ENCODE results near the gene PPM1H.
"Not testable (repeated sequence)": the region's sequence is repeated elsewhere in the genome, so short reads cannot be mapped to it uniquely, and the experiment has no call there.

The PPM1H gene

GRCh38 chr12:62679608-62680007, 255.3 kb downstream of the PPM1H start:
- H3K36me3 ChIP-seq (ENCODE audit: insufficient read depth, low read length): no peaks in the 10 kb centered on the region
- no peak overlapping the region for H3K27ac ChIP-seq (ENCODE audit: low read depth, low read length)
- no peaks in the 10 kb centered on the region for H3K27me3 ChIP-seq (ENCODE audit: control insufficient read depth in 1 of 2, insufficient read depth in 2 of 2, low read length in 2 of 2)
- peaks cover 13% of the 10 kb centered on the region for H3K4me1 ChIP-seq (ENCODE audit: insufficient read depth, low read length)
- no peaks in the 10 kb centered on the region for H3K9me3 ChIP-seq (ENCODE audit: low read length)
- no peak overlapping the region for H3K4me3 ChIP-seq (ENCODE audit: low read depth in 1 of 2, low read length in 2 of 2)
- no peak overlapping the region for H3K9ac ChIP-seq (ENCODE audit: low read length)

- Histone ChIP-seq H3K9me3 (ENCODE audit: low read length) (no peaks in the 10 kb centered on the region), H3K9ac (ENCODE audit: low read length) (no peak overlapping the region), H3K4me1 (ENCODE audit: insufficient read depth, low read length) (no peaks in the 10 kb centered on the region), H3K4me3 (ENCODE audit: low read depth in 1 of 2, low read length in 2 of 2) (no peak overlapping the region), H3K27me3 (ENCODE audit: control insufficient read depth in 1 of 2, insufficient read depth in 2 of 2, low read length in 2 of 2) (no peaks in the 10 kb centered on the region), H3K27ac (ENCODE audit: low read depth, low read length) (no peak overlapping the region), H3K36me3 (ENCODE audit: insufficient read depth, low read length) (no peaks in the 10 kb centered on the region)
Measured at GRCh38 chr12:62677355-62677754, 257.6 kb downstream of the PPM1H start.

DNA sequence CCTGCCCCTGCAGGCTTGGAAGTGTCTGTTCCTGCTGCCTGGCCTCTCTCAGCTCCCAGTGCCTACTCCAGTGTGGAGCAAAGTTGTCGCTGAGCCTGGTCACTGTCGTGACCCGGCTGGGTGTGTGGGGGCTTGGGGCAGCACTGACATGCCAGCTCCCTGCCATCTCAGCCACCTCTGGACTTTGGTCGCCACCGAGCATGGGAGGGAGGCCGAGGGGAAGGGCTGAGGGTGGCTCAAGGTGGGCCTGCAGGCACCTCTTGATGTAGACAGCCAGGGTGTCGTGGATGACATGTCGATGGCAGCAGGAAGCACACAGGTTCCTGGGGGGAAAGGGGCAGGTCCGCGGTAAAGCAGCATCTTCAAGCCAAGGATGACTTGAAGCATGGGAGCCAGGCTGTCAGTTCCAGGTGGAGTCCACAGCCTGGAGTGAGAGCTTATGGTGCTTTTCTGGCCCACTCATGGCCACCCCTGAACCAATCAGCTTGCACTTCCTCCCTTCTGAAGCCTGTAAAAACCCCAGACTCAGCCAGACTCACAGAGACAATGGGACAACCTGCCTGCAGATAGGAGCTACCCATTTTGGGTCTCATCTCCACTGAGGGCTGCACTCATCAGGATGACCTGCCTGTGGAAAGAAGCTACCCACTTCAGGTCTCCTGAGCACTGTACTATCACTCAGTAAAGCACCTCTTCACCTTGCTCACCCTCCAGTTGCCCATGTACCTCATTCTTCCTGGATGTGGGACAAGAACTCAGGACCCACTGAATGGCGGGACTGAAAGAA, 258.2 kb downstream of the PPM1H start:
- Histone ChIP-seq H3K27ac (ENCODE audit: low read depth, low read length) (no peak overlapping the region), H3K4me1 (ENCODE audit: insufficient read depth, low read length) (no peaks in the 10 kb centered on the region), H3K9me3 (ENCODE audit: low read length) (no peaks in the 10 kb centered on the region), H3K9ac (ENCODE audit: low read length) (no peak overlapping the region), H3K36me3 (ENCODE audit: insufficient read depth, low read length) (no peaks in the 10 kb centered on the region), H3K27me3 (ENCODE audit: control insufficient read depth in 1 of 2, insufficient read depth in 2 of 2, low read length in 2 of 2) (no peaks in the 10 kb centered on the region), H3K4me3 (ENCODE audit: low read depth in 1 of 2, low read length in 2 of 2) (no peak overlapping the region)

GRCh38 chr12:62673028-62673815, 261.7 kb downstream of the PPM1H start:
- H3K4me3 ChIP-seq (ENCODE audit: low read depth in 1 of 2, low read length in 2 of 2): no peak overlapping the region
- H3K27me3 ChIP-seq (ENCODE audit: control insufficient read depth in 1 of 2, insufficient read depth in 2 of 2, low read length in 2 of 2): no peaks in the 10 kb centered on the region
- H3K27ac ChIP-seq (ENCODE audit: low read depth, low read length): no peak overlapping the region
- no peaks in the 10 kb centered on the region for H3K9me3 ChIP-seq (ENCODE audit: low read length)
- no peaks in the 10 kb centered on the region for H3K36me3 ChIP-seq (ENCODE audit: insufficient read depth, low read length)
- H3K9ac ChIP-seq (ENCODE audit: low read length): no peak overlapping the region
- H3K4me1 ChIP-seq (ENCODE audit: insufficient read depth, low read length): no peaks in the 10 kb centered on the region

DNA sequence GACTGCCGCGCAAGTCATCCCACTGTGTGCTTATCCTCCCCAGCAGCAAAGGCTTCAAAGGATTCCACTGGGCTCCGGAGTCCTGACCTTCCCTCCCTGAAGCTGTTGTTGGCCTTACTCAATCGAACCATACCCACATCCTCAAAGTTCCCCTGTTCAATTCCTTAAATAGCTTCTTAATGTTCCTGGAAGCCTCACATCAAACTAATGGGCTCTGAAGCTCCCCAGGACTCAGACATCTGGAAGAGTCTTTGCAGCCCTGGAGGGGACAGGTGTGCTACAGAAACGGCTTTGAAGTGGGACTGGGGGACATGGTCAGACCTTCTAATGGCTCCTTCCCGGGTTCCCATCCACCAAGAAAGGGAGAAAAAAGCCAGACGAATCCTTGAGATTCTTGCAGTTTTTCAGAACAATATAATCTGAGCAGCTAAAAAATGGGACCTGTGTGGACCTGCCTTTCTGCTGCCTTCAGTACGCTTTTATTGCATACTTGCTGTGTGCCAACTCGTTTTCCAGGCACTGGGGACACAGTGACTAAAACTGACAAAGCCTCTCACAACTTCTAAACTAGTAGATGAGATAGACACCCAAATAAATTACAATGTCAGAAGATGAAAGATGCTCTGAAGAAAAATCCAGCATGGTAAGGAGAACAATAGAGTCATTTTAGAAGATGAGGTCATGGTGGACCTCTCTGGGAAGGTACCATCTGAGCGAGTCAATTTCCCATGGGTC, 263.8 kb downstream of the PPM1H start:
- Histone ChIP-seq H3K4me3 (ENCODE audit: low read depth in 1 of 2, low read length in 2 of 2) (no peak overlapping the region), H3K4me1 (ENCODE audit: insufficient read depth, low read length) (no peaks in the 10 kb centered on the region), H3K36me3 (ENCODE audit: insufficient read depth, low read length) (no peaks in the 10 kb centered on the region), H3K9ac (ENCODE audit: low read length) (no peak overlapping the region), H3K27me3 (ENCODE audit: control insufficient read depth in 1 of 2, insufficient read depth in 2 of 2, low read length in 2 of 2) (no peaks in the 10 kb centered on the region), H3K9me3 (ENCODE audit: low read length) (no peaks in the 10 kb centered on the region), H3K27ac (ENCODE audit: low read depth, low read length) (no peak overlapping the region)

GRCh38 chr12:62668782-62669181, 266.2 kb downstream of the PPM1H start:
- Histone ChIP-seq H3K27me3 (ENCODE audit: control insufficient read depth in 1 of 2, insufficient read depth in 2 of 2, low read length in 2 of 2) (no peaks in the 10 kb centered on the region), H3K4me1 (ENCODE audit: insufficient read depth, low read length) (no peaks in the 10 kb centered on the region), H3K4me3 (ENCODE audit: low read depth in 1 of 2, low read length in 2 of 2) (no peak overlapping the region), H3K9me3 (ENCODE audit: low read length) (no peaks in the 10 kb centered on the region), H3K9ac (ENCODE audit: low read length) (no peak overlapping the region), H3K36me3 (ENCODE audit: insufficient read depth, low read length) (no peaks in the 10 kb centered on the region), H3K27ac (ENCODE audit: low read depth, low read length) (no peak overlapping the region)

DNA sequence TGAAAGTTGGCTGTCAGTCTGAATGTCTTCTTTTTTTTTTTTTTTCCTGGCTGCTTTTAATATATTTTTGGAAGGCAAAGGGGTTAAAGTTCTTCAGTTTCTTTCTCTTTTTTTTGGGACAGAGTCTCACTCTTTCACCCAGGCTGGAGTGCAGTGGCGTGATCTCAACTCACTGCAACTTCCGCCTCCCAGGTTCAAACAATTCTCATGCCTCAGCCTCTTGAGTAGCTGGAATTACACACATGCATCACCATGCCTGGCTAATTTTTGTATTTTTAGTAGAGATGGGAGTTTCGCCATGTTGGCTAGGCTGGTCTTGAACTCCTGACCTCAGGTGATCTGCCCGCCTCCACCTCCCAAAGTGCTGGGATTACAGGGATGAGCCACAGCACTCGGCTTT, 270.0 kb downstream of the PPM1H start:
- not testable (repeated sequence) for H3K27me3 ChIP-seq (ENCODE audit: control insufficient read depth in 1 of 2, insufficient read depth in 2 of 2, low read length in 2 of 2); H3K27ac ChIP-seq (ENCODE audit: low read depth, low read length); H3K4me3 ChIP-seq (ENCODE audit: low read depth in 1 of 2, low read length in 2 of 2); H3K9me3 ChIP-seq (ENCODE audit: low read length); H3K9ac ChIP-seq (ENCODE audit: low read length); H3K4me1 ChIP-seq (ENCODE audit: insufficient read depth, low read length); H3K36me3 ChIP-seq (ENCODE audit: insufficient read depth, low read length)

GRCh38 chr12:62660756-62661155, 274.2 kb downstream of the PPM1H start:
- no peaks in the 10 kb centered on the region for H3K9me3 ChIP-seq (ENCODE audit: low read length)
- no peak overlapping the region for H3K9ac ChIP-seq (ENCODE audit: low read length)
- H3K36me3 ChIP-seq (ENCODE audit: insufficient read depth, low read length): no peaks in the 10 kb centered on the region
- no peaks in the 10 kb centered on the region for H3K4me1 ChIP-seq (ENCODE audit: insufficient read depth, low read length)
- no peak overlapping the region for H3K4me3 ChIP-seq (ENCODE audit: low read depth in 1 of 2, low read length in 2 of 2)
- H3K27me3 ChIP-seq (ENCODE audit: control insufficient read depth in 1 of 2, insufficient read depth in 2 of 2, low read length in 2 of 2): no peaks in the 10 kb centered on the region
- H3K27ac ChIP-seq (ENCODE audit: low read depth, low read length): no peak overlapping the region

DNA sequence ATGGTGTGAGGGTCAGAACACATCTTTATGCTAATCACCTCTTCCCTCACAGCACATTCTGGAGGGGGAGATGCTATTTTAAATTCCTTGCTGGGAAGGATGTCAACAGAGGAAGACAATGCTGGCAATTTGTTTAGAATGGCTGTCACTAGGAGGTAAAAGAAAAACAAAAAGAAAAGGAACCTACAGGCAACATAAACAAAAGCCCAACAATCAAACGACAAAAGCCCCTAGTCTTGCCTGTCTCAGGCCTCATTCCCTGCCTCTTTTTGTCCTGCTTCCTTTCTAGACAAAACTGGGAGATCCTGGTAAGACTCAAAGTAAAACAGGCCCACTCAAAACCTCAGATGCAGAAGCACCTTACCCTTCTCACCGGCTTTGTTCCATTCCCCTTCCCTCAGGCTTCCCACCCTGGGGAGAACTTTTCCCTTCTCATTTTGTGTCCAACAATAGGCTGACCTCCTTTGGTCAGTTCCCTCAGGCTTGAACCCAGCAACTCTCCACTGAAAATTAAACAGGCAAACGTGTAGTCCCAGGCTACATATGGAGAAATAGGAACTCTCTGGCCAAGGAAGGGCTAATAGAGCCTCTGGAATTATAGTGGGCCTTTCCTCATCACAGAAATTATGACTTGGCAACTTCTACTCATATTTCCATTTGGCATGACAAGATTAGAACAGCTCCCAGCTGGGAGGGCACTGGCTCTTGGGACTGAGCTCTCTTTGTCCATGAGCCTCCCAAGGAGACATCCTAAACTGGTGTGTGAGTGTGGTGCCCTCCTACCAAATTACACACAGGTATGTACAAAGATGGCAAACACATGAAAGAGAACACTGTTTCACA, 275.3 kb downstream of the PPM1H start:
- Histone ChIP-seq H3K9me3 (ENCODE audit: low read length) (no peaks in the 10 kb centered on the region), H3K4me3 (ENCODE audit: low read depth in 1 of 2, low read length in 2 of 2) (no peak overlapping the region), H3K27me3 (ENCODE audit: control insufficient read depth in 1 of 2, insufficient read depth in 2 of 2, low read length in 2 of 2) (no peaks in the 10 kb centered on the region), H3K4me1 (ENCODE audit: insufficient read depth, low read length) (no peaks in the 10 kb centered on the region), H3K9ac (ENCODE audit: low read length) (no peak overlapping the region), H3K27ac (ENCODE audit: low read depth, low read length) (no peak overlapping the region), H3K36me3 (ENCODE audit: insufficient read depth, low read length) (no peaks in the 10 kb centered on the region)

- Histone ChIP-seq H3K4me1 (ENCODE audit: insufficient read depth, low read length) (no peaks in the 10 kb centered on the region), H3K27ac (ENCODE audit: low read depth, low read length) (no peak overlapping the region), H3K9me3 (ENCODE audit: low read length) (no peaks in the 10 kb centered on the region), H3K9ac (ENCODE audit: low read length) (no peak overlapping the region), H3K27me3 (ENCODE audit: control insufficient read depth in 1 of 2, insufficient read depth in 2 of 2, low read length in 2 of 2) (no peaks in the 10 kb centered on the region), H3K36me3 (ENCODE audit: insufficient read depth, low read length) (no peaks in the 10 kb centered on the region), H3K4me3 (ENCODE audit: low read depth in 1 of 2, low read length in 2 of 2) (no peak overlapping the region)
Measured at GRCh38 chr12:62658910-62659309, 276.0 kb downstream of the PPM1H start.

- Histone ChIP-seq H3K27ac (ENCODE audit: low read depth, low read length) (no peak overlapping the region), H3K4me3 (ENCODE audit: low read depth in 1 of 2, low read length in 2 of 2) (no peak overlapping the region), H3K9me3 (ENCODE audit: low read length) (no peaks in the 10 kb centered on the region), H3K27me3 (ENCODE audit: control insufficient read depth in 1 of 2, insufficient read depth in 2 of 2, low read length in 2 of 2) (no peaks in the 10 kb centered on the region), H3K9ac (ENCODE audit: low read length) (no peak overlapping the region), H3K36me3 (ENCODE audit: insufficient read depth, low read length) (no peaks in the 10 kb centered on the region), H3K4me1 (ENCODE audit: insufficient read depth, low read length) (no peaks in the 10 kb centered on the region)
Measured at GRCh38 chr12:62657363-62657632, 277.7 kb downstream of the PPM1H start.

All from muscle layer of colon (tissue), 2 donors.